Endothelial cell of umbilical vein (primary cell): ENCODE data around the gene COMMD10. TPM values are rescaled to one million over a fixed set of nuclear protein-coding genes. Genes with fewer than 3 reads are reported as not detected.

Experiments
- BruUV-seq: library from RNA; stranded (reverse); fragments of 400-500 nt; replicated peaks from 2 replicates; lab custom pipeline; 2021; lab: Mats Ljungman, UMichigan
- CTCF ChIA-PET: fragments of 300-600, 350-600 bp; sonication (Branson Sonifier 250); formaldehyde crosslinking; loops from one replicate; lab custom pipeline; 2021; ENCODE audit warnings: antibody characterized with exemption, inconsistent platforms; lab: Charles Lee
- POLR2A ChIA-PET: fragments of 300-600, 350-600 bp; sonication (Branson Sonifier 250); formaldehyde crosslinking; loops from one replicate; lab custom pipeline; 2021; ENCODE audit warnings: antibody characterized with exemption, inconsistent platforms; lab: Charles Lee
- DNase-seq: peaks from one replicate; pipeline ENCODE4 v3.0.0-alpha.2; 2011; ENCODE audit warnings: low read depth, low spot score
- FAIRE-seq: peaks from 2 replicates; lab custom pipeline; 2011; peaks lifted over from hg19 to GRCh38; lab: Jason Lieb, UNC
- H2AFZ ChIP-seq: 2 replicates; pipeline ENCODE4 v1.6.0; 2012; ENCODE audit warnings: low read depth, low read length, control low read depth, inconsistent platforms
- H3K27ac ChIP-seq: 2 replicates; pipeline ENCODE4 v1.5.1; 2011; ENCODE audit warnings: low read depth, mild to moderate bottlenecking, control low read depth, low read length, moderate library complexity; ENCODE audit not compliant: insufficient read depth
- H3K27me3 ChIP-seq, 2 experiments: 2 replicates each; pipeline versions ENCODE4 v1.6.0 to v1.6.1; 2011; ENCODE audit warnings: low read length in 2 of 2, mixed read lengths in 1 of 2; ENCODE audit not compliant: control insufficient read depth in 2 of 2, insufficient read depth in 2 of 2
- H3K36me3 ChIP-seq, 2 experiments: 2 replicates in 1 of 2; 3 replicates in 1 of 2; pipeline ENCODE4 v1.5.1; 2011; ENCODE audit warnings: low read length in 2 of 2, mild to moderate bottlenecking in 1 of 2, moderate library complexity in 1 of 2; ENCODE audit not compliant: control insufficient read depth in 2 of 2, insufficient read depth in 2 of 2; ENCODE audit errors: extremely low read depth in 1 of 2
- H3K4me1 ChIP-seq: 3 replicates; pipeline ENCODE4 v1.5.1; 2011; ENCODE audit warnings: mild to moderate bottlenecking, low read length; ENCODE audit not compliant: control insufficient read depth, insufficient read depth; ENCODE audit errors: extremely low read depth
- H3K4me2 ChIP-seq: 2 replicates; pipeline ENCODE4 v1.6.1; 2011; ENCODE audit warnings: low read length, control low read depth, mixed read lengths; ENCODE audit not compliant: insufficient read depth
- H3K4me3 ChIP-seq, 3 experiments: fragments of 200-600 bp in 1 of 3; sonication (generic), shearing (Covaris generic) in 1 of 3; replicated peaks in 1 of 3; 2 replicates each; pipeline ENCODE4 v1.5.1; 2011 to 2016; ENCODE audit warnings: control low read depth in 3 of 3, low read length in 3 of 3, mild to moderate bottlenecking in 2 of 3, inconsistent platforms in 1 of 3, low read depth in 1 of 3, moderate library complexity in 1 of 3; ENCODE audit not compliant: insufficient read depth in 1 of 3
- H3K79me2 ChIP-seq: 2 replicates; pipeline ENCODE4 v1.6.0; 2012; ENCODE audit warnings: low read length, inconsistent platforms; ENCODE audit not compliant: control insufficient read depth, insufficient read depth
- H3K9ac ChIP-seq: replicated peaks from 2 replicates; pipeline ENCODE3; 2011; ENCODE audit warnings: low read length, control low read depth; ENCODE audit not compliant: insufficient read depth; ENCODE audit errors: extremely low read depth
- H3K9me1 ChIP-seq: replicated peaks from 3 replicates; pipeline ENCODE4 v1.6.0; 2011; ENCODE audit warnings: mild to moderate bottlenecking, low read length; ENCODE audit not compliant: control insufficient read depth, insufficient read depth; ENCODE audit errors: extremely low read depth
- H3K9me3 ChIP-seq: replicated peaks from 2 replicates; pipeline ENCODE4 v1.5.1; 2012; ENCODE audit warnings: low read length, inconsistent platforms; ENCODE audit not compliant: control insufficient read depth, insufficient read depth
- H4K20me1 ChIP-seq: replicated peaks from 2 replicates; pipeline ENCODE3; 2011; ENCODE audit warnings: mild to moderate bottlenecking, low read length; ENCODE audit not compliant: control insufficient read depth, insufficient read depth; ENCODE audit errors: extremely low read depth
- EZH2 ChIP-seq: IDR thresholded peaks from 2 replicates; pipeline ENCODE4 v1.6.1; 2012; ENCODE audit warnings: borderline replicate concordance, low read depth, mild to moderate bottlenecking, moderate library complexity, low read length, inconsistent platforms; ENCODE audit not compliant: severe bottlenecking
- FOS ChIP-seq: IDR thresholded peaks from 2 replicates; pipeline ENCODE4 v1.6.1; 2011; ENCODE audit warnings: mild to moderate bottlenecking, low read length, moderate library complexity, borderline replicate concordance; ENCODE audit not compliant: insufficient read depth
- GATA2 ChIP-seq: IDR thresholded peaks from 2 replicates; pipeline ENCODE4 v1.7.0; 2011; ENCODE audit warnings: low read depth, mild to moderate bottlenecking, moderate library complexity, mixed read lengths, low read length; ENCODE audit not compliant: insufficient read length, insufficient read depth
- JUN ChIP-seq: IDR thresholded peaks from 2 replicates; pipeline ENCODE4 v1.6.1; 2011; ENCODE audit warnings: borderline replicate concordance, low read depth; ENCODE audit not compliant: insufficient read length, insufficient read depth
- MYC ChIP-seq: IDR thresholded peaks from one replicate; pipeline ENCODE4 v1.6.1; 2011; ENCODE audit warnings: mild to moderate bottlenecking, low read depth, low read length
- POLR2A ChIP-seq: IDR thresholded peaks from 2 replicates; pipeline ENCODE4 v1.6.1; 2012; ENCODE audit warnings: low read depth, mild to moderate bottlenecking, control low read depth, low read length
- POLR2AphosphoS5 ChIP-seq: IDR thresholded peaks from 2 replicates; pipeline ENCODE4 v1.6.1; 2012; ENCODE audit warnings: low read depth, mild to moderate bottlenecking, control low read depth, low read length, moderate library complexity; ENCODE audit not compliant: insufficient read depth
- dilution Hi-C: fragments of 300-500 bp; cut with MboI; formaldehyde crosslinking; loops from one replicate; pipeline ENCODE4 v1.15.0; 2019; ENCODE audit warnings: low sequenced_read_pairs; ENCODE audit not compliant: extremely low pct_ligation_motif_present
- intact Hi-C: fragments of 100-400 bp; cut with micrococcal nuclease; formaldehyde crosslinking; loops from one replicate; pipeline ENCODE4 v1.10.0; 2022
- polyA plus RNA-seq, 4 experiments: library from polyadenylated mRNA; depleted of rRNA in 3 of 4; stranded (reverse) in 3 of 4; unstranded in 1 of 4; fragments of >200 nt; gene quantifications; 2 replicates each; pipeline versions ENCODE4 v1.2.1 to v1.2.3, GENCODE V29; 2011 to 2012; ENCODE audit warnings: missing spikeins in 1 of 4
- total RNA-seq: library from RNA; stranded (reverse); gene quantifications from 2 replicates; pipeline ENCODE4 v1.2.3, GENCODE V29; 2021
- TF ChIP-seq, protein P1 (sequence below), 2 donors: IDR thresholded peaks; 1 replicate in 1 of 2; 2 replicates in 1 of 2; pipeline ENCODE4 v1.5.1; 2011; ENCODE audit warnings: low read length in 2 of 2, mild to moderate bottlenecking in 2 of 2, moderate library complexity in 2 of 2, control low read depth in 1 of 2, inconsistent platforms in 1 of 2, low read depth in 1 of 2; ENCODE audit not compliant: insufficient read depth in 1 of 2; ENCODE audit errors: extremely low read depth in 1 of 2
- TF ChIP-seq, protein P2 (sequence below): IDR thresholded peaks from 2 replicates; pipeline ENCODE4 v1.6.1; 2011; ENCODE audit not compliant: insufficient read depth, insufficient read length

The COMMD10 gene
- total and polyA plus RNA-seq, 2 donors (not counting 3 experiments of a cell fraction or from before 2014, with no cell fraction given) = 12.5 to 27.0 TPM

DNA sequence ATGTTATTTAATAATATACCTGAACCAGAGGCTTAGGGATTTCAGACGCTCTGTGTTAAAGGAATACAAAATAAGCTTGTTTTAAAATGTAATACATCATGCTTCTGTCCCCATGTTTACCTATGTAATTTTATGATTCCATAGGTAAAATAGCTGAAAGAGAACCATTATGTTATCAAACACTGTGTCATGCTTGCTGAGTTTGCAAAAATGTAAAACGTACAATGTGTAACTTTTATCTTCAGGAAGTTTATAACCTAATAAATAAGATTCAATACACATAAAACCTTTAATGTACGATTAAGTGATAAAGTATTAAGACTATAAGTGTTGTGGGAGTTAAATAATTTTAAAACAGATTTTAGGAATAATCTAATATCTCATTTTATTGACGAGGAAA is 94.1 kb downstream of the COMMD10 start:
- Histone ChIP-seq H3K9me1 (peaks cover 2% of the 10 kb centered on the region), H3K4me1 (no peaks in the 10 kb centered on the region), H3K9ac (no peak overlapping the region), H3K36me3 (no peaks in the 10 kb centered on the region), H4K20me1 (no peaks in the 10 kb centered on the region), H3K27me3 (no peaks in the 10 kb centered on the region), H3K4me2 (no peak overlapping the region), H3K4me3 (no peak overlapping the region), H2AFZ (no peak overlapping the region), H3K9me3 (no peaks in the 10 kb centered on the region), H3K79me2 (no peaks in the 10 kb centered on the region), H3K27ac (no peak overlapping the region)
- no peak for TF ChIP-seq JUN
- TF ChIP-seq, protein P1, sequence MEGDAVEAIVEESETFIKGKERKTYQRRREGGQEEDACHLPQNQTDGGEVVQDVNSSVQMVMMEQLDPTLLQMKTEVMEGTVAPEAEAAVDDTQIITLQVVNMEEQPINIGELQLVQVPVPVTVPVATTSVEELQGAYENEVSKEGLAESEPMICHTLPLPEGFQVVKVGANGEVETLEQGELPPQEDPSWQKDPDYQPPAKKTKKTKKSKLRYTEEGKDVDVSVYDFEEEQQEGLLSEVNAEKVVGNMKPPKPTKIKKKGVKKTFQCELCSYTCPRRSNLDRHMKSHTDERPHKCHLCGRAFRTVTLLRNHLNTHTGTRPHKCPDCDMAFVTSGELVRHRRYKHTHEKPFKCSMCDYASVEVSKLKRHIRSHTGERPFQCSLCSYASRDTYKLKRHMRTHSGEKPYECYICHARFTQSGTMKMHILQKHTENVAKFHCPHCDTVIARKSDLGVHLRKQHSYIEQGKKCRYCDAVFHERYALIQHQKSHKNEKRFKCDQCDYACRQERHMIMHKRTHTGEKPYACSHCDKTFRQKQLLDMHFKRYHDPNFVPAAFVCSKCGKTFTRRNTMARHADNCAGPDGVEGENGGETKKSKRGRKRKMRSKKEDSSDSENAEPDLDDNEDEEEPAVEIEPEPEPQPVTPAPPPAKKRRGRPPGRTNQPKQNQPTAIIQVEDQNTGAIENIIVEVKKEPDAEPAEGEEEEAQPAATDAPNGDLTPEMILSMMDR (IDR thresholded peaks at IDR 0.05; ENCODE audit: extremely low read depth in 1 of 2, insufficient read depth in 1 of 2, low read depth in 1 of 2, low read length in 2 of 2) = no peak
- TF ChIP-seq, protein P2, sequence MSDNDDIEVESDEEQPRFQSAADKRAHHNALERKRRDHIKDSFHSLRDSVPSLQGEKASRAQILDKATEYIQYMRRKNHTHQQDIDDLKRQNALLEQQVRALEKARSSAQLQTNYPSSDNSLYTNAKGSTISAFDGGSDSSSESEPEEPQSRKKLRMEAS = no peak
- no peak for TF ChIP-seq MYC
- no peak for TF ChIP-seq POLR2AphosphoS5
- no peak for TF ChIP-seq GATA2
- TF ChIP-seq EZH2 = no peak
- no peak for TF ChIP-seq FOS
- TF ChIP-seq POLR2A = no peak
- no peak for DNase-seq
- dilution Hi-C loops (no loop called here), intact Hi-C loops (no loop called here)
- no peak for FAIRE-seq
- CTCF ChIA-PET = no interaction called here
- POLR2A ChIA-PET = no interaction called here
- no TSS peak for BruUV-seq
